Measurements from ENCODE around the gene SPINT1. TPM values are rescaled to one million over a fixed set of nuclear protein-coding genes. Genes with fewer than 3 reads are reported as not detected.

Gene SPINT1
- total RNA-seq, 1 donor from 2014 or later, result 8.7 TPM

GRCh38 chr15:40852529-40852928 is 8.7 kb downstream of the SPINT1 start:
- H3K9me3 Mint-ChIP-seq, result no peaks in the 10 kb centered on the region
- POLR2A ChIA-PET, result no interaction called here
- CTCF ChIA-PET, result no interaction called here
- H3K4me3 Mint-ChIP-seq, result no peak overlapping the region
- no peak for TF ChIP-seq CTCF (IDR thresholded peaks at IDR 0.05)
- ATAC-seq (ENCODE audit: low read depth) (no peak), DNase-seq (no peak)
- H3K27ac Mint-ChIP-seq, result no peak overlapping the region
- intact Hi-C loops (cut with micrococcal nuclease), result no loop called here
- H3K4me1 Mint-ChIP-seq, result peaks cover 7% of the 10 kb centered on the region
- H3K27me3 Mint-ChIP-seq, result no peaks in the 10 kb centered on the region
- H3K36me3 Mint-ChIP-seq (ENCODE audit: low read depth), result peaks cover 22% of the 10 kb centered on the region

- H3K36me3 Mint-ChIP-seq (ENCODE audit: low read depth), result peaks cover 22% of the 10 kb centered on the region
- no peak overlapping the region for H3K27ac Mint-ChIP-seq
- intact Hi-C loops (cut with micrococcal nuclease), result no loop called here
- no peak overlapping the region for H3K4me3 Mint-ChIP-seq
- no peaks in the 10 kb centered on the region for H3K27me3 Mint-ChIP-seq
- H3K4me1 Mint-ChIP-seq, result peaks cover 2% of the 10 kb centered on the region
- ATAC-seq (ENCODE audit: low read depth), result no peak
- POLR2A ChIA-PET, result no interaction called here
- TF ChIP-seq CTCF (IDR thresholded peaks at IDR 0.05), result no peak
- no peaks in the 10 kb centered on the region for H3K9me3 Mint-ChIP-seq
- CTCF ChIA-PET, result no interaction called here
- DNase-seq, result no peak
These were observed 9.5 kb downstream of the SPINT1 start for GRCh38 chr15:40853241-40853890.

GRCh38 chr15:40854161-40854560 is 10.3 kb downstream of the SPINT1 start:
- POLR2A ChIA-PET, result interaction anchor here (1.4 kb wide), 1 partner anchor 40 kb away, joined by 3 read pairs; the partner anchor contains the start of gene VPS18
- DNase-seq (no peak), ATAC-seq (ENCODE audit: low read depth) (no peak)
- Mint-ChIP-seq H3K27ac (no peak overlapping the region), H3K27me3 (no peaks in the 10 kb centered on the region), H3K36me3 (ENCODE audit: low read depth) (peaks cover 22% of the 10 kb centered on the region), H3K4me1 (peaks cover 6% of the 10 kb centered on the region), H3K4me3 (no peak overlapping the region), H3K9me3 (no peaks in the 10 kb centered on the region)
- intact Hi-C loops (cut with micrococcal nuclease), result no loop called here
- TF ChIP-seq CTCF (IDR thresholded peaks at IDR 0.05), result no peak
- CTCF ChIA-PET, result interaction anchor here (5.7 kb wide), 1 partner anchor 37 kb away, joined by 139 read pairs; no protein-coding TSS in a partner anchor

GRCh38 chr15:40855706-40856234 is 11.9 kb downstream of the SPINT1 start:
- ChIA-PET CTCF (interaction anchor here (0.6 to 6.7 kb wide), 5 partner anchors 35 to 586 kb away, joined by 4 to 203 read pairs (median 15); partner anchors contain the start of gene VPS18), POLR2A (interaction anchor here (1.4 kb wide), 1 partner anchor 38 kb away, joined by 3 read pairs; the partner anchor contains the start of gene VPS18)
- intact Hi-C loops (cut with micrococcal nuclease), result no loop called here
- Mint-ChIP-seq H3K9me3 (no peaks in the 10 kb centered on the region), H3K4me1 (peaks cover 8% of the 10 kb centered on the region), H3K27ac (no peak overlapping the region), H3K36me3 (ENCODE audit: low read depth) (peaks cover 19% of the 10 kb centered on the region), H3K4me3 (no peak overlapping the region), H3K27me3 (no peaks in the 10 kb centered on the region)
- no peak for ATAC-seq (ENCODE audit: low read depth)
- DNase-seq, result no peak
- TF ChIP-seq CTCF (IDR thresholded peaks at IDR 0.05), result no peak

GRCh38 chr15:40856746-40857145 is 12.9 kb downstream of the SPINT1 start:
- Mint-ChIP-seq H3K27me3 (no peaks in the 10 kb centered on the region), H3K9me3 (no peaks in the 10 kb centered on the region), H3K36me3 (ENCODE audit: low read depth) (peaks cover 16% of the 10 kb centered on the region), H3K4me3 (no peak overlapping the region), H3K4me1 (peaks cover 8% of the 10 kb centered on the region), H3K27ac (no peak overlapping the region)
- no peak for TF ChIP-seq CTCF (IDR thresholded peaks at IDR 0.05)
- ChIA-PET POLR2A (interaction anchor here (1.5 kb wide), 1 partner anchor 35 kb away, joined by 6 read pairs; no protein-coding TSS in a partner anchor), CTCF (interaction anchor here (0.6 to 6.7 kb wide), 11 partner anchors 10 to 329 kb away, joined by 3 to 203 read pairs (median 21); partner anchors contain the start of genes RHOV, SPINT1 and VPS18)
- ATAC-seq (ENCODE audit: low read depth), result no peak
- intact Hi-C loops (cut with micrococcal nuclease), result loop anchor here (1.0 kb wide), 4 partner anchors 18 to 329 kb away; partner anchors contain the start of genes RHOV and VPS18
- DNase-seq, result no peak

Data from activated B cell treated with CpG ODN at 0.5 μM for 24 hours (primary cell).